Activated CD4-positive, alpha-beta T cell treated with anti-CD3 and anti-CD28 coated beads for 48 hours (primary cell): Measurements from ENCODE around the gene ADAM22.
"Not testable (repeated sequence)": the region's sequence is repeated elsewhere in the genome, so short reads cannot be mapped to it uniquely, and the experiment has no call there.

Experiments
- DNase-seq: peaks from one replicate; pipeline ENCODE4 v3.0.0-alpha.2; 2020

ADAM22 gene

GRCh38 chr7:88115816-88116215 lies 181.8 kb downstream of the ADAM22 start:
- no peak for DNase-seq

- no peak for DNase-seq
Measured at GRCh38 chr7:88116235-88116795, 182.3 kb downstream of the ADAM22 start.

- DNase-seq, result no peak
Measured at GRCh38 chr7:88117325-88117724, 183.3 kb downstream of the ADAM22 start.

GRCh38 chr7:88121335-88121734 lies 187.3 kb downstream of the ADAM22 start:
- no peak for DNase-seq

- no peak for DNase-seq
Measured at GRCh38 chr7:88127637-88128290, 193.7 kb downstream of the ADAM22 start.

GRCh38 chr7:88132725-88133124 lies 198.7 kb downstream of the ADAM22 start:
- DNase-seq, result no peak

- no peak for DNase-seq
Measured at GRCh38 chr7:88140947-88141346, 206.9 kb downstream of the ADAM22 start.

GRCh38 chr7:88141479-88141878 lies 207.4 kb downstream of the ADAM22 start:
- DNase-seq, result no peak

GRCh38 chr7:88141953-88142352 lies 207.9 kb downstream of the ADAM22 start:
- DNase-seq, result no peak

- no peak for DNase-seq
Measured at GRCh38 chr7:88146616-88147015, 212.6 kb downstream of the ADAM22 start.

- DNase-seq, result no peak
Measured at GRCh38 chr7:88147341-88147740, 213.3 kb downstream of the ADAM22 start.

- DNase-seq, result no peak
Measured at GRCh38 chr7:88147949-88148348, 213.9 kb downstream of the ADAM22 start.

- no peak for DNase-seq
Measured at GRCh38 chr7:88150033-88150432, 216.0 kb downstream of the ADAM22 start.

- DNase-seq, result no peak
Measured at GRCh38 chr7:88151119-88151790, 217.2 kb downstream of the ADAM22 start.

- no peak for DNase-seq
Measured at GRCh38 chr7:88153378-88153777, 219.3 kb downstream of the ADAM22 start.

GRCh38 chr7:88155756-88156155 lies 221.7 kb downstream of the ADAM22 start:
- no peak for DNase-seq

GRCh38 chr7:88156356-88156755 lies 222.3 kb downstream of the ADAM22 start:
- no peak for DNase-seq

- DNase-seq, result not testable (repeated sequence)
Measured at GRCh38 chr7:88159741-88160140, 225.7 kb downstream of the ADAM22 start.

GRCh38 chr7:88165697-88166096 lies 231.6 kb downstream of the ADAM22 start:
- DNase-seq, result no peak

- no peak for DNase-seq
Measured at GRCh38 chr7:88167223-88167622, 233.2 kb downstream of the ADAM22 start.

- DNase-seq, result no peak
Measured at GRCh38 chr7:88167721-88168120, 233.7 kb downstream of the ADAM22 start.

- no peak for DNase-seq
Measured at GRCh38 chr7:88169717-88170320, 235.8 kb downstream of the ADAM22 start.

- no peak for DNase-seq
Measured at GRCh38 chr7:88172842-88173241, 238.8 kb downstream of the ADAM22 start.

- no peak for DNase-seq
Measured at GRCh38 chr7:88176190-88176589, 242.1 kb downstream of the ADAM22 start.
